H1 (cell line): ENCODE results near the gene ATP13A3. TPM values are rescaled to one million over a fixed set of nuclear protein-coding genes. Genes with fewer than 3 reads are reported as not detected.

Experiments
- CTCF ChIA-PET: fragments of 300-600 bp; sonication (Branson Sonifier 250); formaldehyde crosslinking; loops from one replicate; lab custom pipeline; 2021; ENCODE audit not compliant: partially characterized antibody; lab: Charles Lee
- POLR2A ChIA-PET: fragments of 300-600 bp; sonication (Branson Sonifier 250); formaldehyde crosslinking; loops from one replicate; lab custom pipeline; 2021; ENCODE audit warnings: inconsistent platforms; ENCODE audit not compliant: partially characterized antibody; lab: Charles Lee
- DNase-seq, 2 experiments: peaks; one replicate each; pipeline versions ENCODE4 v3.0.0 to v3.0.0-alpha.2; 2010 to 2022; ENCODE audit warnings: low spot score in 2 of 2, low read depth in 1 of 2, mixed read lengths in 1 of 2
- FAIRE-seq: peaks from 2 replicates; lab custom pipeline; 2011; peaks lifted over from hg19 to GRCh38; lab: Jason Lieb, UNC
- H2AFZ ChIP-seq: 2 replicates; pipeline ENCODE4 v1.8.1; 2012; ENCODE audit warnings: low read length, inconsistent platforms
- H2AK5ac ChIP-seq: 2 replicates; pipeline ENCODE4 v1.6.1; 2013; ENCODE audit warnings: low read depth, low read length
- H2BK120ac ChIP-seq: replicated peaks from 2 replicates; pipeline ENCODE3; 2013; ENCODE audit warnings: low read depth, low read length, inconsistent platforms
- H2BK12ac ChIP-seq: 2 replicates; pipeline ENCODE4 v1.6.1; 2013; ENCODE audit warnings: low read depth, low read length
- H2BK15ac ChIP-seq: 2 replicates; pipeline ENCODE4 v1.6.1; 2013; ENCODE audit warnings: low read length
- H2BK20ac ChIP-seq: 2 replicates; pipeline ENCODE4 v1.6.1; 2013; ENCODE audit warnings: low read length
- H2BK5ac ChIP-seq: 2 replicates; pipeline ENCODE4 v1.6.1; 2013; ENCODE audit warnings: low read depth, low read length
- H3K14ac ChIP-seq: 2 replicates; pipeline ENCODE4 v1.6.1; 2013; ENCODE audit warnings: inconsistent platforms; ENCODE audit not compliant: insufficient read length
- H3K18ac ChIP-seq: 2 replicates; pipeline ENCODE4 v1.6.1; 2013; ENCODE audit warnings: low read length; ENCODE audit errors: extremely low read depth
- H3K23ac ChIP-seq: 2 replicates; pipeline ENCODE4 v1.6.1; 2013; ENCODE audit warnings: inconsistent platforms; ENCODE audit not compliant: insufficient read length
- H3K23me2 ChIP-seq: 2 replicates; pipeline ENCODE4 v1.6.1; 2013; ENCODE audit warnings: low read depth, low read length
- H3K27ac ChIP-seq: 2 replicates; pipeline ENCODE4 v1.6.1; 2011; ENCODE audit warnings: low read depth, low read length, inconsistent platforms
- H3K27me3 ChIP-seq, 4 experiments: replicated peaks in 1 of 4; 1 replicate in 1 of 4; 2 replicates in 3 of 4; pipeline versions ENCODE4 v1.6.1 to v1.8.1; 2011 to 2013; ENCODE audit warnings: low read length in 3 of 4, mild to moderate bottlenecking in 3 of 4, inconsistent platforms in 2 of 4, mixed read lengths in 2 of 4, moderate library complexity in 1 of 4; ENCODE audit not compliant: control insufficient read depth in 3 of 4, insufficient read depth in 3 of 4; ENCODE audit errors: extremely low read depth in 1 of 4
- H3K36me3 ChIP-seq, 4 experiments: 2 replicates each; pipeline versions ENCODE4 v1.6.1 to v1.8.1; 2011 to 2013; ENCODE audit warnings: mild to moderate bottlenecking in 4 of 4, low read length in 3 of 4, moderate library complexity in 2 of 4, control low read depth in 1 of 4, inconsistent platforms in 1 of 4; ENCODE audit not compliant: insufficient read depth in 4 of 4, control insufficient read depth in 2 of 4
- H3K4ac ChIP-seq: replicated peaks from 2 replicates; pipeline ENCODE3; 2013; ENCODE audit warnings: low read length, low read depth, mixed read lengths, inconsistent platforms; ENCODE audit not compliant: insufficient read length
- H3K4me1 ChIP-seq, 4 experiments: replicated peaks in 1 of 4; 1 replicate in 1 of 4; 2 replicates in 3 of 4; pipeline versions ENCODE4 v1.6.1 to v1.8.1; 2011 to 2013; ENCODE audit warnings: low read length in 3 of 4, inconsistent platforms in 2 of 4, mixed read lengths in 1 of 4; ENCODE audit not compliant: insufficient read depth in 4 of 4, control insufficient read depth in 3 of 4
- H3K4me2 ChIP-seq, 2 experiments: 2 replicates each; pipeline versions ENCODE4 v1.6.1 to v1.8.1; 2011 to 2013; ENCODE audit warnings: low read depth in 2 of 2, low read length in 2 of 2, control low read depth in 1 of 2, inconsistent platforms in 1 of 2, mild to moderate bottlenecking in 1 of 2; ENCODE audit not compliant: insufficient read depth in 1 of 2
- H3K4me3 ChIP-seq, 4 experiments: fragments of 200-600, 300-600 bp in 1 of 4; sonication (generic), shearing (Covaris generic), sonication (Bioruptor Twin) in 1 of 4; 2 replicates each; pipeline versions ENCODE4 v1.5.1 to v1.8.1; 2011 to 2016; ENCODE audit warnings: low read length in 4 of 4, low read depth in 3 of 4, control low read depth in 2 of 4, inconsistent platforms in 2 of 4, mild to moderate bottlenecking in 2 of 4, mixed read lengths in 1 of 4, moderate library complexity in 1 of 4; ENCODE audit not compliant: insufficient read depth in 2 of 4; ENCODE audit errors: extremely low read depth in 1 of 4
- H3K56ac ChIP-seq: replicated peaks from 2 replicates; pipeline ENCODE3; 2013; ENCODE audit warnings: low read depth, mild to moderate bottlenecking, mixed read lengths, low read length, inconsistent platforms; ENCODE audit not compliant: insufficient read length
- H3K79me1 ChIP-seq: 2 replicates; pipeline ENCODE4 v1.6.1; 2013; ENCODE audit warnings: low read depth, low read length, control low read depth
- H3K79me2 ChIP-seq, 2 experiments: 2 replicates each; pipeline versions ENCODE4 v1.6.1 to v1.8.1; 2012 to 2013; ENCODE audit warnings: low read length in 2 of 2, mild to moderate bottlenecking in 2 of 2, inconsistent platforms in 1 of 2; ENCODE audit not compliant: insufficient read depth in 2 of 2, control insufficient read depth in 1 of 2
- H3K9ac ChIP-seq, 4 experiments: replicated peaks in 1 of 4; 1 replicate in 1 of 4; 2 replicates in 3 of 4; pipeline versions ENCODE4 v1.6.1 to v1.8.1; 2011 to 2013; ENCODE audit warnings: low read depth in 3 of 4, low read length in 3 of 4, control low read depth in 2 of 4, mild to moderate bottlenecking in 2 of 4, moderate library complexity in 2 of 4, inconsistent platforms in 1 of 4; ENCODE audit errors: extremely low read depth in 1 of 4
- H3K9me3 ChIP-seq, 2 experiments: 2 replicates each; pipeline versions ENCODE4 v1.6.1 to v1.8.1; 2012 to 2013; ENCODE audit warnings: mild to moderate bottlenecking in 2 of 2, moderate library complexity in 2 of 2, control low read depth in 1 of 2, inconsistent platforms in 1 of 2, low read depth in 1 of 2, low read length in 1 of 2, mixed read lengths in 1 of 2; ENCODE audit not compliant: insufficient read depth in 2 of 2
- H4K20me1 ChIP-seq, 2 experiments: replicated peaks in 1 of 2; 2 replicates each; pipeline versions ENCODE3 to v1.8.1; 2011 to 2013; ENCODE audit warnings: inconsistent platforms in 2 of 2, low read length in 2 of 2, mild to moderate bottlenecking in 1 of 2; ENCODE audit not compliant: insufficient read depth in 2 of 2, control insufficient read depth in 1 of 2
- H4K5ac ChIP-seq: 2 replicates; pipeline ENCODE4 v1.6.1; 2013; ENCODE audit warnings: low read length, low read depth, mixed read lengths, inconsistent platforms; ENCODE audit not compliant: insufficient read length
- H4K8ac ChIP-seq: 2 replicates; pipeline ENCODE4 v1.8.0; 2013; ENCODE audit warnings: mild to moderate bottlenecking, moderate library complexity, low read length, inconsistent platforms; ENCODE audit not compliant: insufficient read depth; ENCODE audit errors: extremely low read depth
- H4K91ac ChIP-seq: replicated peaks from 2 replicates; pipeline ENCODE3; 2013; ENCODE audit warnings: low read length, mixed read lengths, inconsistent platforms; ENCODE audit not compliant: insufficient read length
- POLR2AphosphoS5 ChIP-seq: IDR thresholded peaks from 2 replicates; pipeline ENCODE4 v1.6.1; 2011; ENCODE audit warnings: low read depth, low read length
- POU5F1 ChIP-seq: IDR thresholded peaks from 2 replicates; pipeline ENCODE4 v1.6.1; 2011; ENCODE audit warnings: low read depth, mild to moderate bottlenecking, low read length, moderate library complexity
- RXRA ChIP-seq: IDR thresholded peaks from 2 replicates; pipeline ENCODE4 v1.6.1; 2011; ENCODE audit warnings: low read depth, mild to moderate bottlenecking, low read length, moderate library complexity; ENCODE audit not compliant: insufficient read depth
- SRF ChIP-seq: IDR thresholded peaks from 2 replicates; pipeline ENCODE4 v1.6.1; 2011; ENCODE audit warnings: mild to moderate bottlenecking, low read depth, low read length, moderate library complexity
- TCF12 ChIP-seq: IDR thresholded peaks from 2 replicates; pipeline ENCODE4 v1.6.1; 2011; ENCODE audit warnings: low read depth, mild to moderate bottlenecking, low read length
- WGBS, 2 experiments: shearing (Covaris generic) in 1 of 2; methylation state at CpG; one replicate each; pipeline versions ENCODE4 v1.1.6 to v1.1.7; 2013 to 2015; ENCODE audit warnings: low lambda C conversion rate in 2 of 2, mixed read lengths in 2 of 2, inconsistent platforms in 1 of 2, low coverage in 1 of 2, missing lambda C conversion rate in 1 of 2; ENCODE audit not compliant: insufficient replicate concordance in 2 of 2, insufficient coverage in 1 of 2, insufficient read length in 1 of 2; ENCODE audit errors: extremely low coverage in 1 of 2, missing lambda C conversion rate in 1 of 2; 5-methylcytosine and 5-hydroxymethylcytosine counted together
- polyA plus RNA-seq, 7 experiments: library from polyadenylated mRNA; depleted of rRNA in 3 of 7; stranded (reverse) in 5 of 7; unstranded in 2 of 7; fragments of >200 nt in 5 of 7; fragments of 200-250 nt in 2 of 7; gene quantifications; 1 replicate in 5 of 7; 2 replicates in 1 of 7; 4 replicates in 1 of 7; pipeline versions ENCODE4 v1.2.1 to v1.2.3, GENCODE V29; 2011 to 2013; ENCODE audit warnings: missing spikeins in 2 of 7, mixed read lengths in 2 of 7
- total RNA-seq: library from RNA; stranded (reverse); fragmentation: NEBNext Ultra II Directional; extraction: Animal tissue kit (Norgen Biotek cat#: 25700); gene quantifications from 2 replicates; pipeline ENCODE4 v1.2.1, GENCODE V29; 2021
- TF ChIP-seq, protein P1 (sequence below): IDR thresholded peaks from 2 replicates; pipeline ENCODE4 v1.6.1; 2011; ENCODE audit warnings: low read length, improper control_type of control experiment

The ATP13A3 gene
- total and polyA plus RNA-seq, 2 of the 8 experiments (the other 6 are each of a cell fraction or from before 2014, with no cell fraction given): 18.6 to 92.2 TPM

DNA sequence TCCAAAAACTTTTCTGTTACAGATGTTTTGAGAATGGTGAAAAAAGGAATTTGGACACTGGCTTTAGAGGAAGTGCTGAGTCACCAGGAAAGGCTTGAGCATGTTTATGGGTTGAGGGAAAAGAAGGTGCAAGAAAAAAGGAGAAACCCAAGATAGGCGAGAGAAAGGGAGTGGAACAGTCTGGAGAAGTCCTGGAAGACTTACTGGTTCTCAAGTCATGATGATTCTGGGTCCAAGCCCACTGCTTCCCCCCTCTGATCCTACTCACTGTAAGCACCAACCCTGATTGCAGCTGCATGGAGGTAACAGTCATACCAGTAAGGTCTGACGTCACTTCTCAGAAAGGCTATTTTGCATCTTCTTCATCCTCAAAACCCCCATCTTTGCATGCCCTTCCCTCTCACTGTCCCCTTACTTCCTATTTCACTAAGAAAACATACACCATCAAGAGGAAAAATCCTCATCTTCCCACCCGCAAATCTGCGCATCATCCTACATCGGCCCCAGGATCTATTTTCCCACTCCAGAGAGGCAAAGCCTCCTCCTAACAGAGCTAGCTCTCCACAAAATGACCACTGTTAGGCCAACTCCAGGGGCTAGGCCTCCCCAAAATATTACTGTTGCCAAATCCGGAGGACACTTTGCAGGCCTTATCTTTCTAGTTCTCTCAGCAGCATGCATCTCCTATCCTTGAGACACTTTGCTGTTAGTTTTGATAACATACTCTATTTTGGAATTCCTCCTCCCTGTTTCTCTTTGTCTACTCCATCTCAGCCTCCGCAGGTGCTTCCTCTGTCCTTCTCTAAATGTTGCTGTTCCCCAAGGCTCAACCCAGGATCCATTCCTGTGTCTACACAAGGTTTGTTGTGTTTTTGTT is 3.2 kb upstream of the ATP13A3 start:
- no peaks in the 10 kb centered on the region for H3K79me1 ChIP-seq
- H3K23ac ChIP-seq: no peak overlapping the region
- TF ChIP-seq TCF12 (no peak), POLR2AphosphoS5 (no peak), RXRA (no peak), POU5F1 (no peak), SRF (no peak)
- TF ChIP-seq, protein P1, sequence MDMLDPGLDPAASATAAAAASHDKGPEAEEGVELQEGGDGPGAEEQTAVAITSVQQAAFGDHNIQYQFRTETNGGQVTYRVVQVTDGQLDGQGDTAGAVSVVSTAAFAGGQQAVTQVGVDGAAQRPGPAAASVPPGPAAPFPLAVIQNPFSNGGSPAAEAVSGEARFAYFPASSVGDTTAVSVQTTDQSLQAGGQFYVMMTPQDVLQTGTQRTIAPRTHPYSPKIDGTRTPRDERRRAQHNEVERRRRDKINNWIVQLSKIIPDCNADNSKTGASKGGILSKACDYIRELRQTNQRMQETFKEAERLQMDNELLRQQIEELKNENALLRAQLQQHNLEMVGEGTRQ: no peak

More for the DNA sequence above, 3.2 kb upstream of the ATP13A3 start:
- Histone ChIP-seq H3K27me3 (peaks cover 0 to 6% (median 4%) of the 10 kb centered on the region in 4 experiments; a peak in 1 of 7 replicates), H4K5ac (no peak overlapping the region), H3K23me2 (peaks cover 8% of the 10 kb centered on the region; the same call in 1 of the 2 replicates), H3K4me1 (peaks cover 0 to 2% (median 0%) of the 10 kb centered on the region in 4 experiments; a peak in 2 of 7 replicates), H2AK5ac (no peak overlapping the region), H4K8ac (no peak overlapping the region), H3K36me3 (no peaks in the 10 kb centered on the region), H3K4me3 (no peak overlapping the region), H2BK20ac (no peak overlapping the region), H2BK15ac (no peak overlapping the region), H3K79me2 (peaks cover 10 to 12% of the 10 kb centered on the region in 2 experiments), H3K4me2 (no peak overlapping the region), H3K4ac (no peak overlapping the region), H3K9ac (no peak overlapping the region), H3K27ac (no peak overlapping the region), H3K14ac (no peak overlapping the region), H4K20me1 (peaks cover 0 to 8% of the 10 kb centered on the region in 2 experiments), H2BK120ac (no peak overlapping the region), H4K91ac (no peak overlapping the region), H2BK5ac (no peak overlapping the region), H2BK12ac (no peak overlapping the region), H2AFZ (no peak overlapping the region), H3K56ac (no peak overlapping the region), H3K18ac (no peak overlapping the region), H3K9me3 (no peaks in the 10 kb centered on the region)
- FAIRE-seq (no peak), DNase-seq (no peak)
- ChIA-PET CTCF (interaction anchor here (0.7 to 1.1 kb wide), 3 partner anchors 18 to 84 kb away, joined by 3 to 6 read pairs (median 5); no protein-coding TSS in a partner anchor), POLR2A (interaction anchor here (0.6 to 1.1 kb wide), 2 partner anchors 18 to 88 kb away, joined by 3 read pairs; no protein-coding TSS in a partner anchor)
- WGBS, 2 experiments: 83% methylated on average over 7 of the region's 7 CpGs; no CpG with 5 or more reads in 1 of the 2 experiments
